Upper lobe of left lung (tissue), 4 donors: Measurements from ENCODE around the gene ZNF746.

ENCODE experiments used
- POLR2A ChIP-seq, 4 donors: fragments of 450-650 bp; IDR thresholded peaks; one replicate each; pipeline ENCODE4 v1.5.1; 2016 to 2017; ENCODE audit warnings: antibody characterized with exemption in 4 of 4, mild to moderate bottlenecking in 2 of 4
- TF ChIP-seq, protein P1 (sequence below), 6 experiments: fragments of 450-650 bp in 4 of 6; fragments of 200-600 bp in 2 of 6; sonication (generic) in 2 of 6; IDR thresholded peaks; one replicate each; pipeline ENCODE4 v1.5.1; 2016 to 2019; ENCODE audit warnings: antibody characterized with exemption in 6 of 6

DNA sequence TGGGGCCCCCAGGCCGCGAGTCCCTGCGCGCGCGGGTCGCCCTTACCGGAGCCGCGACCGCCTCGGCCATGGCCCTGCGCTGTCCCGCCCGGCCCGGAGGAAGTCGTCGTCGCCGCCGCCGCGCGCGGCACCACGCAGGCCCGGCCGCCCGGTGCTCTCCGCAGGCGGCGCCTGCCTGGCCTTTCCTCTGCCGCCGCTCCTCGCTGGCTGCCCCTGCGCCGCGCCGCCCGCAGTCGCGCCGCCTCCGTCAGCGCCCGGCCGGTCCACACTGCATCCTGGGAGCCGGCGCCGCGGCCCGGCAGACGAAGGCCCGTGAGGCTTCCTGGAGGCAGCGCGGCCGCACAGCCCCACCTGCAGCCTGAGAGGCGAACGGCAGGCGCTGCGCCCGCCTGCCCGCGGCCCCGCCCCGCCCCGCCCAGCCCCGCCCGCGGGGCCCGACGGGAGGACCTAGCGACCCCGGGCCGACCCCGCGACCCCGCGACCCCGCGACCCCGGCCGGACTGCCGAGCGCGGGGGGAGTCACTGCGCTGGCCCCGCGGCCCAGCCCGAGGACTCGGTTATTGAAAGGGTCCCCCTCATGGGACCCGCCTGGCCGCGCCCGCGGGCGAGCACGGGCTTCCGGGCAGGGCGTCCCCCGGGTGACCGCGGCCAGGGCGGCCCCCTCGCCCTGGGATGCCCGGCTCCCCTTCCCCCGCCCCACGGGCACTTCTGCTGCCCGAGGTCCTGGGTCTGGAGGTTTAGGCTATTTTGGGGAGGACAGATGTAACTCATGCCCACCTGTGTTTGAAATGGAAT is at the start of gene ZNF746:
- peak in 3 of 4 donors; percentile 15 to 67 (median 63) for TF ChIP-seq POLR2A (IDR thresholded peaks at IDR 0.05)
- TF ChIP-seq, protein P1, sequence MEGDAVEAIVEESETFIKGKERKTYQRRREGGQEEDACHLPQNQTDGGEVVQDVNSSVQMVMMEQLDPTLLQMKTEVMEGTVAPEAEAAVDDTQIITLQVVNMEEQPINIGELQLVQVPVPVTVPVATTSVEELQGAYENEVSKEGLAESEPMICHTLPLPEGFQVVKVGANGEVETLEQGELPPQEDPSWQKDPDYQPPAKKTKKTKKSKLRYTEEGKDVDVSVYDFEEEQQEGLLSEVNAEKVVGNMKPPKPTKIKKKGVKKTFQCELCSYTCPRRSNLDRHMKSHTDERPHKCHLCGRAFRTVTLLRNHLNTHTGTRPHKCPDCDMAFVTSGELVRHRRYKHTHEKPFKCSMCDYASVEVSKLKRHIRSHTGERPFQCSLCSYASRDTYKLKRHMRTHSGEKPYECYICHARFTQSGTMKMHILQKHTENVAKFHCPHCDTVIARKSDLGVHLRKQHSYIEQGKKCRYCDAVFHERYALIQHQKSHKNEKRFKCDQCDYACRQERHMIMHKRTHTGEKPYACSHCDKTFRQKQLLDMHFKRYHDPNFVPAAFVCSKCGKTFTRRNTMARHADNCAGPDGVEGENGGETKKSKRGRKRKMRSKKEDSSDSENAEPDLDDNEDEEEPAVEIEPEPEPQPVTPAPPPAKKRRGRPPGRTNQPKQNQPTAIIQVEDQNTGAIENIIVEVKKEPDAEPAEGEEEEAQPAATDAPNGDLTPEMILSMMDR (IDR thresholded peaks at IDR 0.05): peak; percentile 88 to 98 (median 95)
